GM18520 (cell line): Measurements from ENCODE around the gene ALKBH4.
"Not testable (repeated sequence)": the region's sequence is repeated elsewhere in the genome, so short reads cannot be mapped to it uniquely, and the experiment has no call there.

Experiments used
- ATAC-seq: cut with Tn5 transposase; IDR thresholded peaks from one replicate; pipeline ENCODE4 v1.9.1; 2021; ENCODE audit not compliant: unreplicated experiment

Gene ALKBH4

GRCh38 chr7:102464577-102465280, at the start of gene ALKBH4, which contains the start of gene LRWD1:
ALKBH4 (minus strand) TSS chr7:102464863; CDS start chr7:102464836, 27 bp downstream.
LRWD1 (plus strand) TSS chr7:102464984; CDS start chr7:102465081, 97 bp downstream.
- ATAC-seq: peak; percentile 92

- not testable (repeated sequence) for ATAC-seq
These were observed 48.1 kb upstream of the ALKBH4 start for GRCh38 chr7:102512642-102513221.

- not testable (repeated sequence) for ATAC-seq
These were observed 47.3 kb upstream of the ALKBH4 start for GRCh38 chr7:102511860-102512522.

GRCh38 chr7:102510575-102510974, 45.9 kb upstream of the ALKBH4 start:
- ATAC-seq: not testable (repeated sequence)

GRCh38 chr7:102507410-102508088, 42.9 kb upstream of the ALKBH4 start:
- ATAC-seq: not testable (repeated sequence)

GRCh38 chr7:102505298-102506185, 40.9 kb upstream of the ALKBH4 start:
- ATAC-seq: not testable (repeated sequence)

- not testable (repeated sequence) for ATAC-seq
These were observed 38.5 kb upstream of the ALKBH4 start for GRCh38 chr7:102503141-102503540.

- ATAC-seq: not testable (repeated sequence)
These were observed 33.7 kb upstream of the ALKBH4 start for GRCh38 chr7:102498321-102498720.

- ATAC-seq: not testable (repeated sequence)
These were observed 32.6 kb upstream of the ALKBH4 start for GRCh38 chr7:102497308-102497707.

- ATAC-seq: not testable (repeated sequence)
These were observed 32.2 kb upstream of the ALKBH4 start for GRCh38 chr7:102496861-102497260.

GRCh38 chr7:102494473-102495149, 29.9 kb upstream of the ALKBH4 start:
- peak; percentile 57 for ATAC-seq

GRCh38 chr7:102494026-102494425, 29.4 kb upstream of the ALKBH4 start:
- ATAC-seq: not testable (repeated sequence)

- ATAC-seq: not testable (repeated sequence)
These were observed 28.7 kb upstream of the ALKBH4 start for GRCh38 chr7:102493220-102493935.

- ATAC-seq: not testable (repeated sequence)
These were observed 25.9 kb upstream of the ALKBH4 start for GRCh38 chr7:102490529-102491075.

GRCh38 chr7:102484317-102484716, 19.7 kb upstream of the ALKBH4 start:
- ATAC-seq: not testable (repeated sequence)

GRCh38 chr7:102481962-102482361, 17.3 kb upstream of the ALKBH4 start:
- not testable (repeated sequence) for ATAC-seq

GRCh38 chr7:102479982-102480637, 15.4 kb upstream of the ALKBH4 start:
- not testable (repeated sequence) for ATAC-seq

- ATAC-seq: peak; percentile 19
These were observed 14.5 kb upstream of the ALKBH4 start for GRCh38 chr7:102479209-102479584.
